ENCODE data around the gene IL1RAPL2. TPM values are rescaled to one million over a fixed set of nuclear protein-coding genes. Genes with fewer than 3 reads are reported as not detected.

The IL1RAPL2 gene
- total RNA-seq, 4 donors from 2014 or later, result 0.50 to 1.3 (median 0.67) TPM

GRCh38 chrX:105219454-105220401, 653.7 kb downstream of the IL1RAPL2 start:
- H3K36me3 ChIP-seq, result no peaks in the 10 kb centered on the region
- intact Hi-C loops (cut with DNase I), result no loop called here
- no peak for TF ChIP-seq POLR2AphosphoS5 (IDR thresholded peaks at IDR 0.05)
- TF ChIP-seq POLR2A (IDR thresholded peaks at IDR 0.05; ENCODE audit: low read depth), result no peak
- TF ChIP-seq CTCF (IDR thresholded peaks at IDR 0.05), result no peak
- no peak for TF ChIP-seq EP300 (IDR thresholded peaks at IDR 0.05)
- no peaks in the 10 kb centered on the region for H3K4me1 ChIP-seq
- H3K27ac ChIP-seq (replicated peaks in 1 of 4), result no peak overlapping the region
- H3K27me3 ChIP-seq, result no peaks in the 10 kb centered on the region
- H3K9me3 ChIP-seq, result peaks cover 0 to 6% (median 0%) of the 10 kb centered on the region in 4 donors
- no peak for DNase-seq (ENCODE audit: extremely low spot score)
- H3K4me3 ChIP-seq, result no peak overlapping the region
- 87% methylated on average over 23 of the region's 26 CpGs for WGBS

GRCh38 chrX:105220636-105221035, 654.6 kb downstream of the IL1RAPL2 start, which contains the start of gene TEX13A:
TSS of gene TEX13A (minus strand) at chrX:105220694. CDS start at chrX:105220397, 297 bp downstream.
- no peaks in the 10 kb centered on the region for H3K36me3 ChIP-seq
- no peak for TF ChIP-seq CTCF (IDR thresholded peaks at IDR 0.05)
- no peak for TF ChIP-seq POLR2A (IDR thresholded peaks at IDR 0.05; ENCODE audit: low read depth)
- TF ChIP-seq EP300 (IDR thresholded peaks at IDR 0.05), result no peak
- no peak for TF ChIP-seq POLR2AphosphoS5 (IDR thresholded peaks at IDR 0.05)
- 76% methylated on average over 7 of the region's 7 CpGs for WGBS
- DNase-seq (ENCODE audit: extremely low spot score), result no peak
- no peaks in the 10 kb centered on the region for H3K4me1 ChIP-seq
- no peak within 1 kb of the TSS for H3K27ac ChIP-seq (replicated peaks in 1 of 4)
- no peaks in the 10 kb centered on the region for H3K27me3 ChIP-seq
- peaks cover 0 to 6% (median 0%) of the 10 kb centered on the region in 4 donors for H3K9me3 ChIP-seq
- no peak within 1 kb of the TSS for H3K4me3 ChIP-seq
- intact Hi-C loops (cut with DNase I), result no loop called here

GRCh38 chrX:105221374-105221773, 655.4 kb downstream of the IL1RAPL2 start:
- Histone ChIP-seq H3K4me1 (no peaks in the 10 kb centered on the region), H3K27ac (replicated peaks in 1 of 4) (no peak overlapping the region), H3K4me3 (no peak overlapping the region), H3K9me3 (peaks cover 0 to 3% (median 0%) of the 10 kb centered on the region in 4 donors), H3K27me3 (no peaks in the 10 kb centered on the region), H3K36me3 (no peaks in the 10 kb centered on the region)
- intact Hi-C loops (cut with DNase I), result no loop called here
- no peak for TF ChIP-seq POLR2AphosphoS5 (IDR thresholded peaks at IDR 0.05)
- TF ChIP-seq EP300 (IDR thresholded peaks at IDR 0.05), result no peak
- TF ChIP-seq CTCF (IDR thresholded peaks at IDR 0.05), result no peak
- no peak for TF ChIP-seq POLR2A (IDR thresholded peaks at IDR 0.05; ENCODE audit: low read depth)
- 67% methylated on average over 3 of the region's 3 CpGs for WGBS
- DNase-seq (ENCODE audit: extremely low spot score), result no peak

GRCh38 chrX:105226499-105226898, 660.5 kb downstream of the IL1RAPL2 start:
- TF ChIP-seq POLR2A (IDR thresholded peaks at IDR 0.05; ENCODE audit: low read depth) (no peak), POLR2AphosphoS5 (IDR thresholded peaks at IDR 0.05) (no peak), EP300 (IDR thresholded peaks at IDR 0.05) (no peak), CTCF (IDR thresholded peaks at IDR 0.05) (no peak)
- 82% methylated on average over 5 of the region's 5 CpGs for WGBS
- H3K4me1 ChIP-seq, result no peaks in the 10 kb centered on the region
- H3K27ac ChIP-seq (replicated peaks in 1 of 4), result no peak overlapping the region
- H3K9me3 ChIP-seq, result no peaks in the 10 kb centered on the region
- H3K36me3 ChIP-seq, result no peaks in the 10 kb centered on the region
- intact Hi-C loops (cut with DNase I), result no loop called here
- H3K4me3 ChIP-seq, result no peak overlapping the region
- no peaks in the 10 kb centered on the region for H3K27me3 ChIP-seq
- DNase-seq (ENCODE audit: extremely low spot score), result no peak

All from esophagus muscularis mucosa (tissue), 4 donors.